ENCODE results near the gene COL11A2. TPM values are rescaled to one million over a fixed set of nuclear protein-coding genes. Genes with fewer than 3 reads are reported as not detected.

Gene COL11A2
- polyA plus RNA-seq, 5 donors, result 3.0 to 10.8 (median 3.8) TPM

DNA sequence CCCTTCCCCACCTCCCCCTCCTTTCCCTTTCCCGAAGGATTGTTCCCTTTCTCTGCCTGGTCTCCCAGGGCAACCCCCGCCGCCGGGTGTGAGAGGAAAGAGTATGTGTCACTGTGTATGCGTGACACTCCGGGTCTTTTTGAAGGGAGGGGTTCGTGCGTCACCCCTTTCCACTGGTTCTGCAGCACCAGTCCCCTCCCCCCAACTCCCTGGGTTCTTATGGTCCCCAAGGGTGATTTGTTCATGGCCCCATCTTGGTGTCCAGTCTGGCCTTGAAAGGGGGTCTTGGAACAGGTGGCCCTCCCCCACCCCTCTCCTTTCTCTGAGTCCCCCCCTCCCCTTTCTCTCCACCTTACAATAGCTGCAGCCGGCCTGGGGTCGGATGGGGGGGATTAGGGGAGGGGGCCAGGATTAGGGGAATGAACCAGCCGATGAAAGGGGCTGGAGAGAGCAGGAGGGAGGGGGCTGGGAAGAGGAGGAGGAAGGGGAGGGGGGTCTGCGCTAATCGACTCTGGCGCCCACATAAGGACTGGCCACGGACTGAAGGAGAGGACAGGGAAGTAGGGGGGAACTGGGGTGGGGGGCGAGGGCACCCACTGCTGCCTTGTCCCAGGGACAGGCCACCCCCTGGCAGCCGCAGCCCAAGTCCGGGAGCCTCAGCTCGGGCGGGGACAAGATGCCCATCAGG lies 14.7 kb upstream of the COL11A2 start:
- DNase-seq, result peak in 1 of 2 donors; percentile 21

DNA sequence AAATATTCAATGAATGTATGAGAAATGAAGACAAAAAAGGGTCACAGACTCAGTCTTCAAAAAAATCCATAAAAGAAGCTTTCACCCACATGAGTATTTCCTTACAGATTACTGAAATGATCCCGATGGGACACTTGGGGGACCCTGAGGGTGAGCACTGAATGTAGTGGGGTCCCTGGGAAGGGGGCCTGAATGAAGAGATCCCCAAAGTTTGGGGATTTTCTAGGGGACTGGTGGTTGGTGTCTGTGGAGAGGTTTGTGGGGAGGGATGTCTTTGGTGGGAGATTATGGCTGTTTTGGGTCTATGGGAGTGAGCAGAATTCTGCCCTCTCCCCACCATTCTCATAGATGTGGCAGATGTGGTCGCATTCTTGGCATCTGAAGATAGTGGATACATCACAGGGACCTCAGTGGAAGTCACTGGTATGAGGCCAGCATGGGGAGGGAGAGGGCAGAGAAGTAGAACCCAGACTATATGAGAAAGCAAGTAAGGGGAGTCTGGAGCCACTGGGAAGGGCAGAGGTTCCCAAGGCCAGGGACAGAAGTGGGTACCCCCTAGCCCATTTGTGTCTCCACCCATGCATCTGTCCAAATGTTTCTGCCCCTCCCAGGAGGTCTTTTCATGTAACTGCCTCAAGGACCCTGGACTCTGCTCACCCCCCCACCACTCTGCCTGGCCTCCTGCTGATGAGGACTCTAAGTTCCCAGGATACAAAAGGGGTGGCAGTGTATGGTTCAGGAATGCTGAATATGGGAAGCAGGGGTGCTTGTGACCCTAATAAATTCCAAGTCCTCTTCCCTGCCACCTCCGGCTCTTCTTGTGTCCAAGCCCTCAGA lies 14.0 kb upstream of the COL11A2 start:
- DNase-seq, result no peak

DNA sequence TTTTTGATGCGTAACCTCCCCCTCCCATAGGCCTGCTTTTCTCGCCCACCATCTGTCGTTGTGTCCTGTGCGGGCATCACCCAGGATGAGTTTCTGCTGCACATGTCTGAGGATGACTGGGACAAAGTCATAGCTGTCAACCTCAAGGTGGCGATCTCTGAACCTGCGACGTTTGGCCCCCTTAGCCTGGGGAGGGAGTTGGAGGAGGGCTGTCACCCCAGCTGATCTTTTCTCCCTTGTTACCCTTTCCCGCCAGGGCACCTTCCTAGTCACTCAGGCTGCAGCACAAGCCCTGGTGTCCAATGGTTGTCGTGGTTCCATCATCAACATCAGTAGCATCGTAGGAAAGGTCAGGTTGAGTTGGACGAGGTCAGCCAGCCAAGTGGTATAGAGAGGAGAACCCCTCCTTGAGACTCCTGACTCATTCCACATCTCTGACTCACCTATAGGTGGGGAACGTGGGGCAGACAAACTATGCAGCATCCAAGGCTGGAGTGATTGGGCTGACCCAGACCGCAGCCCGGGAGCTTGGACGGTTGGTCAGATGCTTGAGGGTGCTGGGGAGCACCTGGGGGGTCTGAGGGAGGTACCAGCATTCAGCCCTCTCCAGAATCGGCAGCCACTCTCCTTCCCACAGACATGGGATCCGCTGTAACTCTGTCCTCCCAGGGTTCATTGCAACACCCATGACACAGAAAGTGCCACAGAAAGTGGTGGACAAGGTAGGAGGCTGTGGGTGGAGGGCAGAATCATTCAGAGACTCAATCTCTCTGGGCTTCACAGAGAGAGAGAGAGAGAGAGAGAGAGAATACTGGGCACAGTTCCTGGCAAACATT lies 13.1 kb upstream of the COL11A2 start:
- DNase-seq, result no peak

DNA sequence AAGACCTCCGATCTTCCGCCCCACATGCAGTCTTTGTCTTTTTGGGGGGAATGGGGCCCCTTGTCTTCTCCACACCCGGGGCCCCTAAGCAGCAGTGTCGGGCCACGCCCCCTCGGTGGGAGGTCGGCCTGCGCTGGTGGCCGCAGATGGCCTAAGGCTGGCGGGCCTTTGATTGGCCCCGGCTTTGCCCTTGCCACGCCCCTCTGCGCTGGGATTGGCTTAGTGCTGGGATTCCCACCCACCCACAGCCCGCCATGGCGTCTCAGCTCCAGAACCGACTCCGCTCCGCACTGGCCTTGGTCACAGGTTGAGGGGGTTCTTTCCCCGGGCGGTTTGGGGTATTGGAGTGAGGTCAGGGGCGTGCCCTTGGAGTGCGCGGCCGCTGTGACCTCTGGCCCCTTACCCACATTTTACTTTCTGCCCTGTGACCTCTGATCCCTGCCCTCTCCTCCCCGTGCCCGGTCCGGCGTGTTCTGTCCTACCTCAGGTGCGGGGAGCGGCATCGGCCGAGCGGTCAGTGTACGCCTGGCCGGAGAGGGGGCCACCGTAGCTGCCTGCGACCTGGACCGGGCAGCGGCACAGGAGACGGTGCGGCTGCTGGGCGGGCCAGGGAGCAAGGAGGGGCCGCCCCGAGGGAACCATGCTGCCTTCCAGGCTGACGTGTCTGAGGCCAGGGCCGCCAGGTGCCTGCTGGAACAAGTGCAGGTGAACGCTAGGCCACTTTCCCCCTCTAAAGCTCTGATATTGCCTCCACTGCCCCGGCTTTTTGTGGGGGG lies 12.3 kb upstream of the COL11A2 start, which contains the start of gene HSD17B8:
HSD17B8 (plus strand) TSS at position 241 of the 776 bp plus-strand sequence; CDS start at position 255, 14 bp downstream.
- peak; percentile 90 to 91 for DNase-seq

DNA sequence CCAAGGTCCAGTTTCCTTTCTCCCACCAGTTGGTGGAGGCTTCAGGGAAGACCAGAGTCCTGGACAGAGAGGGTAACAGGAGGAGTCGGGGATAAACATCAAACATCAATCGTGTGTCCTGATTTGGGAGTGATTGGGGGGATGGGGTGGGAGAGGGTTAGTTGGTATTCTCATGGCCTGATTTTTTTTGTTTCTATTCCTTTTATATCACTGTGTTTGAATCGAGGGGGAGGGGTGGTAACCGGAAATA lies 11.8 kb upstream of the COL11A2 start:
- no peak for DNase-seq

DNA sequence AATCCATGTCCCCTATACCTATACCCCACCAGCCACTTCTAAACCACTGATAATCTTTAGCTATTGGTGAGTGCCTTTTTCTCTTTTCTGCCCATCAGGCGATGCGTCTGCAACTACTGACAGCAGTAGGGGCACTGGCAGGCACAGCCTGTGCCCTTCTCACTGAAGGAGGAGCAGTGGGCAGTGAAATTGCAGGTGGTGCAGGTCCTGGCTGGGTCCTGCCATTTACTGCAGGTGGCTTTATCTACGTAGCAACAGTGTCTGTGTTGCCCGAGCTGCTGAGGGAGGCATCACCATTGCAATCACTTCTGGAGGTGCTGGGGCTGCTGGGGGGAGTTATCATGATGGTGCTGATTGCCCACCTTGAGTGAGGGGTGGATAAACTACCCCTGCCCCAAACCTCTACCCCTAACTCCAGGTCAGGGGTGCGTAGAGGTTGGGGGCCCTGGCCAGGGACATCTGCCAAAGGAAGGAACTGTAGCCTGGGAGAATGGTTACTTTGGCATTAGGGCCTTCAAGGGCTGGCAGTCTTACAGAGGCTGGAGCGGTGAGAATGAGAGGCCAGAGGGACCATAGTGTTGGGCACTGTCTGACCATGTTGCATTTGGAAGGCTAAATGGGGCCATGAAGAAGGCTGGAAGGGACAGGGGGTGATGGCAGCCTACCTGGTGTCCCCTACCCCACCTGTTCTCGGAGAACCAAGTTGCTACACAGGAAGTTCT lies 11.3 kb upstream of the COL11A2 start:
- no peak for DNase-seq

DNA sequence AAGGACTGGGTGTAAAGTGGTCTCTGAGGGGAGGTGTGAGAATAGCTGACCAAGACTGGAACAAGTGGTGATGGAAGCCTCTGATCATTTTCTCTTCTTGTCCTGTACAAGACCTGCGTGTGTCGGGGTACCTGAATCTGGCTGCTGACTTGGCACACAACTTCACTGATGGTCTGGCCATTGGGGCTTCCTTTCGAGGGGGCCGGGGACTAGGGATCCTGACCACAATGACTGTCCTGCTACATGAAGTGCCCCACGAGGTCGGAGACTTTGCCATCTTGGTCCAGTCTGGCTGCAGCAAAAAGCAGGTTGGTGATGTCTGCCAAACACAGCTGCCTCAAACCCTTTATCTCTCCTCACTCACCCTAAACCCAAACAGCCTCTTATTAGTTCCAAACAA lies 10.5 kb upstream of the COL11A2 start:
- no peak for DNase-seq

DNA sequence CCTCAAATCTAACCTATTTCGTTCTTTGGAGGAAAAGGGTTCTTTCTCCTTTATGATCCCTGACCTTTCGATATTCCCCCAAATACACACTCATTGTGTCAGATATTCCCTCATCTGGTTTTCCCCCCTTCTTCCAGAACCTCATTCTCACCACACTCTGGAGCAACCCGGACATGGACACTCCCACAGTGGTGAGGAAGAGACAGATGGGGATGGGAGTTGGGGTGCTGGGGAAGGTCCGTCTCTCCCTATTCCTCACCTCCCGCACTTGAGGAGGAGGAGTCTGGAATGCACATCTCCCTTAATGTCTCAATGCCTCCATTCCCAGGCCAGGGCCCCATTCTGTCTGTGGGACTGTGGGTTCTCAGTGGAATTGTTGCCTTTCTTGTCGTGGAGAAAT lies 9.7 kb upstream of the COL11A2 start:
- DNase-seq, result no peak

DNA sequence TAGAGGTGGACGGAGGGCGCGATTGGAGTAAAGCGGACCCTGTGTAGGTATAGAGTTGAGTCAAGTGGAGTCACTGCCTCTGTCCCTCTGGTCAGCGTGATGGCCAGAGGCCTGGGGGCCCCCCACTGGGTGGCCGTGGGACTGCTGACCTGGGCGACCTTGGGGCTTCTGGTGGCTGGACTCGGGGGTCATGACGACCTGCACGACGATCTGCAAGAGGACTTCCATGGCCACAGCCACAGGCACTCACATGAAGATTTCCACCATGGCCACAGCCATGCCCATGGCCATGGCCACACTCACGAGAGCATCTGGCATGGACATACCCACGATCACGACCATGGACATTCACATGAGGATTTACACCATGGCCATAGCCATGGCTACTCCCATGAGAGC lies 8.9 kb upstream of the COL11A2 start:
- DNase-seq, result no peak

DNA sequence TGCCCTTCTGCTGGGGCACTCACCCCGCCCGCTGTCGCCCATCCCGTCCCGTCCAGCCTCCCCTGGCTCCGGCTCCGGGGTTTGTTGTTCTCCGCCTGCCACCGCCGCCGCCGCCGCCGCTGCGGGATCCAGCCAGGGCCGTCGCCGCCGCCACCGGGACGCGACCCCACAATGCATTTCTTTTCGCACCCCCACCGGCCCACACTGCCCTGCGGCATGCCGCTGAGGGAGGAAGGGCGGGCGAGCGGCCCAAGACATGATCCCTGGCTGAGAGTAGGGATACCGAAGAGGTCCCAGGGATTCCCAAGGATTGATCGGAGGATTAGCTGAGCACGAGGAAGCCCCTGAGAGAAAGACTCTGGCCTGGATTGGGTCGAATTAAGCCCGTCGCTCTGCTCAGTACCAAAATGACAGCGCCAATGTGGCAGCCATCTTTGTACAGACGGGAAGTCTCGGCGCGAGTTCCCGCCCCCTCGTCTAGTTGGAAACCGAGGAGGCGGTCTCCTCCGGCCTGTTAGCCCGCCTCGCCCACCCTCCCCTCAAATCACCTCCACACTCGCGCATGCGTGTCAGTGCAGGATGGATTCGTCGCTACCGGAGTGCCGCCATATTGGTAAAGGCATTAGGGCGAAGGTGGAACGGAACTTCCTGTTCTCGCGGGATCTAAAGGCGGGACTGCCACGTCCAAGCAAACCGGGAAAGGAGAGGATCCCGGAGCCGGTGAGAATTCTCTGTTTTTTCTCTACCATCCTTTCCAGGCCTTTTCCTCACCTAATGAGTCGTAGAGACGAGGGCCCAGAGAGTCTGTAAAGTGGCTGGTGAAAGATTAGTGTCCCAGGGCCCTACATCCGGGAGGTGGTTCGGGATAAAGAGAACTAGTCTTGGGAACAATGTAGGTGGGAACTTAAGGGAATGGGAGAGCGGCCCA lies 8.2 kb upstream of the COL11A2 start, which contains the start of the genes RXRB and SLC39A7:
RXRB (minus strand) TSS at position 447 of the 928 bp plus-strand sequence; CDS start at position 258, 189 bp downstream.
SLC39A7 (plus strand) TSS at position 649 of the 928 bp plus-strand sequence. CDS start 379 bp downstream, outside the sequence.
- peak; percentile 100 for DNase-seq

DNA sequence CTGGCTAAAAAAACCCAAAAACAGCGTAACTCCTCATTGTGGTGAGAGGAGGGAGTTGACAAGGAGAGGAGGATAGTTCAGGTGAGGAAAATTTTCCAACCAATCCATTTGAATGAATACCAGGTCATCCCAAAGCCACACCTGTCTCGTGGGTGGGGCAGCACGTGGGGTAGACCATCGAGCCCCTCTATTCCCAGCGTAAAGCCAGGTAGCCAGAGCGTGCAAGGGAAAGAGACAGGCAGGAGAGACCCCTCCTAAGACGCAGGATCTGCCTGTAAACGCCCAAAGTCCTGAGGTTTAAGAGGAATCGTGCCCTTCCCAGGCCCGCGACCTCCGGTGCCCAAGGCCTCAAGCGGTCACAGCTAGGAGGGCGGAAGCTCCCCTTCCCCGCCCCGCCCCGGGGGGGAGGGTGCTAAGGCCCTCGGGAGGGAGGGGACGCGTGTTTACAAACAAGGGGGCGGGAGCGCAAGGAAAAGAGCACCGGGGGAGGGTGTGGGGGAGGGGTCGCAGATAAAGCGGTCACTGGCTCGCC lies 7.5 kb upstream of the COL11A2 start:
- DNase-seq, result no peak

DNA sequence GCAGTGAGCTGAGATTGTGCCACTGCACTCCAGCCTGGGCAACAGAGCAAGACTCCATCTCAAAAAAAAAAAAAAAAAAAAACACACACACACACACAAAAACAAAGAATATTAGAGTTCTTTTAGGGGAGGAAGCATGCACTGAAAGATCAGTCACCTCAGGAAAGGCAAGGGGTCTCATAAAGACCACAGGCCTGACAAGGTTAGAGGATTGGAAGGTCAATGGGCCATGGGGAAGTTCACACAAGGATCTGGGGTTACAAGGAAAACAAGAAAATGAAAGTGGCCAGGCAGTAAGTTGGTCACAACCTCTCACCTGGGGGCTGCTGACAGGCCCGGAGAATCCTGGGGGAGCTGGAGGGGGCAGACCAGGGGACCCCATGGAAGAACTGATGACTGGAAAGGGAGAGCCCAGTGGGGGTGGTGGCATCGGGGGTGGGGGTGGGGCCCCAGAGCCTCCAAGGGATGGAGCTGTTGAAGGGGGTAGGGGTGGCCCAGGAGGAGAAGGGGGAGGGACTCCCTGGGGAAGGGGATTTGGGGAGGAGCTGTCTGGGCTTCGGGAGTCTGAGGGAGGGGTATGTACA lies 6.7 kb upstream of the COL11A2 start:
- DNase-seq, result no peak

DNA sequence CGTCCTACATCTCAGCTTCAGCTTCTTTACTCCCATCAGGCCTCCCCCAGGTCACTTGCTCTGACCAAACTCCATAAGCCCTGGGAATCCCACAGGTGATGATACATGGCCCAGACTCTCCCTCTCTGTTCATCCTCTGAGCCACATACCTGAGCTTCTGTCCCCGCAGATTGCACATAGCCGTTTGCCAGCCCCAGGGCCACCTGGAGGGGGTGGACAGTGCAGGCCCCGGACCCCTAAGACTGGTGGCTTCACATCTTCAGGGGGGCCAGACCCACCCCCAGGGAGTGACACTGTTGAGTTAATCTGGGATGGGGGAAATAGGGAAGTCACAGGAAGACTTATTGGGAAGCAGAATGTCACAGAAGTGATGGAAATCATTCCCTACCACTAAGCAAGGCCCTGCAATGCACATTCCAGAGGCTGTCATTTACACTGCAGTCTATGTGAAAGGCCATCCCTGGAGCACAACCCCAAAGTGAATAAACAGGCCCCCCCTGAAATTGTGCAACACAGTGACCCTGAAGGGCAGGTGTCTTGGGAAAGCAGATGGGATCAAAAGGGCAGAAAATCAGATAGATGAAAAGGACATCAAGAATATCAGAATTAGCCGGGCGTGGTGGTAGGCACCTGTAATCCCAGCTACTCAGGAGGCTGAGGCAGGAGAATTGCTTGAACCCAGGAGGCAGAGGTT lies 6.0 kb upstream of the COL11A2 start:
- DNase-seq, result no peak

DNA sequence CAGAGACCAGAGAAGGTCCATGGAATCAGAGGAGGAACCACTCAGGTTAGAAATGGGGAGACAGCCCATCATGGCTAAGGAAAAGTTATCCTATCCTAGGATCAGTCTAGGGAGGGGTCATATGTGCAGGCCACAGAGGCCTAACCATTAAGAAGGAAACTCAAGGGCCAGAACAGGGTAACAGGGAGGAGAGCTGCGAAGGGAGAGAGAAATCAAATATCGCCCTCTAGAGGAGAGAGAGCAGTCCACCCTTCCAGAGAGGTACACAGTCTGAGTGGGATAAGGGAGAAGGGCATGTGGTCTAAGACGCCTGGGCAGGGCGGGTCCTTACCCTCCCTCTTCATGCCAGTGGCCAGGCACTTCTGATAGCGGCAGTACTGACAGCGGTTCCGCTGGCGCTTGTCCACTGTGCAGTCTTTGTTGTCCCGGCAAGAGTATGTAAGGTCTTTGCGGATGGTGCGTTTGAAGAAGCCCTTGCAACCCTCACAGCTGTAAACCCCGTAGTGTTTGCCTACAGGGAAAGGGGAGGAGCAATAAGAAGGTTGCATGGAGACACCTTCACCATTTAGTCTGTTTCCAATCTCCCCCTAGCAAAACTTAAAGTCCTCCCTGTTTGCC lies 5.3 kb upstream of the COL11A2 start:
- DNase-seq, result peak in 1 of 2 donors; percentile 32

DNA sequence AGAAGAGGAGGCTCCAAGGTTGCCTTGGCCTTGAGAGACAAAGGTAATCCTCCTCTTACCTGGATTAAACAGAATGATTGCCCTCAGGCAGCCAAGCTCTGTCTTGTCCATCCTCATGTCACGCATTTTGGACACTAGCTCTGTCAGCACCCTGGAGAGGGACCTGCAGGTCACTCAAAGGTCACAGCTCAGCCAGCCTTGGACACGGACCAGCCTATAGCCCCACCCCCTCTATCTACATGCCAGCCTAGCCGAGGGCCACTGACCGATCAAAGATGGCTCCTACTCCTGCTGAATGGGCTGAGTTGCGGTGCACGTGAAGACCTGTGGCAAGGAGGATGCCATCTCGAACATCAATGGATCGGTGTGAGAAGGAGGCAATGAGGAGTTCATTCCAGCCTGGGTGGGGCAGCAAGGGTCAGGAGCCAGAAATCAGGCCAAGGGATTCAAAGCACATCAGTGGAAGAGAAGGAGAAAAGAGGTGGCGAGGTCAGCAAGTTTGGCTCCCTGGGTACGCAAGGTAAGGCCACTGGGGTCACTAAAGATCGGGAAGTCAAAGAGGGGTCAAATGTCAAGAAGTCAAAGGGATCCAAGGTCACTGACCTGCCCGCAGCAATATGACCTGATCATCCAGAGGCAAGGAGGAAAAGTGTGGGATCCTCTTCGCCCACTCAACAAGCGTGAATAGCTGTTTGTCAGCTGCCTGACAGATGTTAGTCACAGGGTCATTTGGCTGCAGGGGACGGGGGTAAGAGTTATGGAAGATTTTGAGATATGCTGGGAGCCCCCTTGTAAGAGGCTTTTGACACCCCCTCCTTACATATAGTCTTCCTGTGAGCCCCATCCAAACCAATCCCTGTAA lies 3.3 kb upstream of the COL11A2 start:
- no peak for DNase-seq

DNA sequence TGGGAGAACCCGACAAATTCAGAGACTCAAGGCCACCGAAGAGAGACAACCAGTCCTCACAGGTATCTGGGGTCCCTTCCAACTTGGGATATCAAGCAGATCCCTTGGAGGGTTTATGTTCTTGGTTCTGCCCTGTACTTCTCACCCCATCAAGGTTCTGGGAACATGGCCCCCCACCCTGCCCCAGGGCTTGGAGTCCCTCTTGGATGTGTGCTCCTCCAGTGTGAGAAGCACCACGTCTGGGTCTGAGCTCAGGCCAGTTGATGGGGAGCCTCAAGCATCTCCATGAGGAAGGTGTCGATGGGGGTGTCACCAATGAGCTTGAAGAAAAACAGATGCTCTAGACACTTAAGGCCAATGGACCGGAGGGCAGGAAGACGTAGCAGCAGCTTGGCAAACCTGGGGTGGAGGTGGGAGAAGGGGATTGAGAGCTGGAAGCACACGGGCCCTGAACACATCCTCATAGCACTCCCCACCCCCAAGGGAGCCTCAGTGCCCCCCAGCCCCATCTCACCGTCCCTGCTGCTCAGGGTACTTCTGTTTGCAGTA lies 2.2 kb upstream of the COL11A2 start:
- DNase-seq, result no peak
